Right cardiac atrium (tissue), 5 donors: Measurements from ENCODE around the gene RFK. TPM values are rescaled to one million over a fixed set of nuclear protein-coding genes. Genes with fewer than 3 reads are reported as not detected.
"Not testable (repeated sequence)": the region's sequence is repeated elsewhere in the genome, so short reads cannot be mapped to it uniquely, and the experiment has no call there.

Experiments used
- ATAC-seq, 2 donors: fragments of 200-7000 bp; cut with Tn5 transposase; one replicate each; pipeline versions ENCODE4 v1.8.0 to v1.9.1; 2020; ENCODE audit warnings: moderate library complexity in 2 of 2, mild to moderate bottlenecking in 1 of 2
- DNase-seq, 3 donors: peaks; one replicate each; pipeline ENCODE4 v3.0.0-alpha.2; 2020
- H3K27ac ChIP-seq: one replicate; pipeline ENCODE4 v1.5.1; 2013; ENCODE audit warnings: mild to moderate bottlenecking, low read length, control low read depth, moderate library complexity
- H3K27me3 ChIP-seq: one replicate; pipeline ENCODE4 v1.6.1; 2013; ENCODE audit not compliant: control insufficient read depth, insufficient read depth
- H3K4me1 ChIP-seq: one replicate; pipeline ENCODE4 v1.6.1; 2013; ENCODE audit warnings: low read length; ENCODE audit not compliant: control insufficient read depth, insufficient read depth
- H3K4me3 ChIP-seq: one replicate; pipeline ENCODE4 v1.5.1; 2013; ENCODE audit warnings: low read length, control low read depth
- H3K9me3 ChIP-seq: one replicate; pipeline ENCODE4 v1.6.1; 2013; ENCODE audit warnings: low read length; ENCODE audit not compliant: control insufficient read depth
- WGBS: extraction: QIAGEN DNeasy Blood & Tissue Kit; methylation state at CpG from one replicate; pipeline ENCODE4 v1.1.7; 2013; 5-methylcytosine and 5-hydroxymethylcytosine counted together
- intact Hi-C, 4 donors: fragments of 100-400 bp; cut with DNase I; formaldehyde crosslinking; loops; one replicate each; pipeline versions ENCODE4 v1.11.0 to v1.14.0; 2022 to 2023
- long read RNA-seq, 4 donors: library from polyadenylated mRNA; unstranded; transcript quantifications; one replicate each; pipeline ENCODE4 v2.0.0, GENCODE V29; 2020 to 2021
- polyA plus RNA-seq: library from polyadenylated mRNA; stranded (reverse); fragments of 200-250 nt; gene quantifications from one replicate; pipeline ENCODE4 v1.2.3, GENCODE V29; 2013
- total RNA-seq, 4 donors: library from RNA; stranded (reverse); fragmentation: NEBNext Ultra II Directional; extraction: Animal tissue kit (Norgen Biotek cat#: 25700); gene quantifications; one replicate each; pipeline ENCODE4 v1.2.1, GENCODE V29; 2021
- donor health status: healthy with polysubstance abuse.
- donor health status: DM: no; HTN: yes; CAD: no.
- donor health status: DM: no; HTN: no; CAD: no.
- donor health status: DM: no; HTN: yes; CAD: no; lungs with severe emphysema.
- donor health status: DM: yes; HTN: yes; CAD: no.

The RFK gene
- total RNA-seq: 10 to 100 TPM; 18.1 to 26.9 (median 24.6) TPM
- polyA plus RNA-seq: 16.5 TPM
- long read RNA-seq, donor 1, transcript RFK-201 (4 exons, 2,684 nt): major isoform, 121 of 128 reads
- long read RNA-seq, donor 1, partial matches to known transcripts: 1 of 128 reads
- long read RNA-seq, donor 1, other reads (novel, unspliced or antisense): 5 of 128 reads
- long read RNA-seq, donor 2, transcript RFK-201 (4 exons, 2,684 nt): major isoform, 38 of 38 reads
- long read RNA-seq, donor 2, partial matches to known transcripts: 0 of 38 reads
- long read RNA-seq, donor 2, other reads (novel, unspliced or antisense): 0 of 38 reads
- long read RNA-seq, donor 3, transcript RFK-201 (4 exons, 2,684 nt): major isoform, 188 of 202 reads
- long read RNA-seq, donor 3, partial matches to known transcripts: 12 of 202 reads
- long read RNA-seq, donor 3, other reads (novel, unspliced or antisense): 2 of 202 reads
- long read RNA-seq, donor 4, transcript RFK-201 (4 exons, 2,684 nt): major isoform, 44 of 44 reads
- long read RNA-seq, donor 4, partial matches to known transcripts: 0 of 44 reads
- long read RNA-seq, donor 4, other reads (novel, unspliced or antisense): 0 of 44 reads

GRCh38 chr9:76394195-76394959 is at the start of gene RFK:
Gene RFK (minus strand): TSS chr9:76394426. CDS start chr9:76394171, 255 bp downstream.
- Histone ChIP-seq H3K27ac (peak within 1 kb of the TSS; percentile 95), H3K9me3 (no peaks in the 10 kb centered on the region), H3K27me3 (no peaks in the 10 kb centered on the region), H3K4me3 (peak within 1 kb of the TSS; percentile 81), H3K4me1 (peaks cover 2% of the 10 kb centered on the region)
- intact Hi-C loops: no loop called here
- under 1% methylated on average over 81 of the region's 81 CpGs for WGBS
- DNase-seq (peak; percentile 95 to 97 (median 95)), ATAC-seq (peak; percentile 97 to 98)

GRCh38 chr9:76443887-76444286 is 49.7 kb upstream of the RFK start:
- H3K27ac ChIP-seq: no peak overlapping the region
- WGBS: 72% methylated on average over 3 of the region's 3 CpGs
- H3K4me1 ChIP-seq: no peaks in the 10 kb centered on the region
- no peaks in the 10 kb centered on the region for H3K9me3 ChIP-seq
- H3K4me3 ChIP-seq: no peak overlapping the region
- ATAC-seq (no peak), DNase-seq (no peak)
- H3K27me3 ChIP-seq: no peaks in the 10 kb centered on the region
- intact Hi-C loops: loop anchor here in 1 of 4 donors (10.0 kb wide), 1 partner anchor 261 kb away; no protein-coding TSS in a partner anchor

- Histone ChIP-seq H3K27ac (no peak overlapping the region), H3K27me3 (no peaks in the 10 kb centered on the region), H3K4me3 (no peak overlapping the region), H3K9me3 (no peaks in the 10 kb centered on the region), H3K4me1 (no peaks in the 10 kb centered on the region)
- 90% methylated on average over 10 of the region's 10 CpGs for WGBS
- no peak for DNase-seq
- no peak for ATAC-seq
- intact Hi-C loops: loop anchor here in 1 of 4 donors (10.0 kb wide), 1 partner anchor 263 kb away; no protein-coding TSS in a partner anchor
These were observed 47.5 kb upstream of the RFK start for GRCh38 chr9:76441551-76442322.

GRCh38 chr9:76438841-76439588 is 44.8 kb upstream of the RFK start:
- H3K27me3 ChIP-seq: no peaks in the 10 kb centered on the region
- WGBS: 89% methylated on average over 6 of the region's 6 CpGs
- H3K4me1 ChIP-seq: no peaks in the 10 kb centered on the region
- no peak overlapping the region for H3K4me3 ChIP-seq
- no peaks in the 10 kb centered on the region for H3K9me3 ChIP-seq
- ATAC-seq (no peak), DNase-seq (no peak)
- intact Hi-C loops: no loop called here
- no peak overlapping the region for H3K27ac ChIP-seq

- ATAC-seq, H3K4me1 ChIP-seq, H3K9me3 ChIP-seq, intact Hi-C loops, H3K4me3 ChIP-seq, H3K27ac ChIP-seq, DNase-seq, H3K27me3 ChIP-seq: not testable (repeated sequence)
- WGBS: 85% methylated on average over 9 of the region's 9 CpGs
These were observed 42.9 kb upstream of the RFK start for GRCh38 chr9:76437017-76437699.

GRCh38 chr9:76434897-76435296 is 40.7 kb upstream of the RFK start:
- H3K9me3 ChIP-seq, H3K27me3 ChIP-seq, DNase-seq, ATAC-seq, H3K4me1 ChIP-seq, H3K4me3 ChIP-seq, intact Hi-C loops, H3K27ac ChIP-seq: not testable (repeated sequence)
- WGBS: 86% methylated on average over 6 of the region's 6 CpGs

- DNase-seq (no peak), ATAC-seq (no peak)
- intact Hi-C loops: no loop called here
- Histone ChIP-seq H3K27ac (no peak overlapping the region), H3K4me1 (no peaks in the 10 kb centered on the region), H3K9me3 (no peaks in the 10 kb centered on the region), H3K27me3 (no peaks in the 10 kb centered on the region), H3K4me3 (no peak overlapping the region)
- 84% methylated on average over 3 of the region's 3 CpGs for WGBS
These were observed 39.6 kb upstream of the RFK start for GRCh38 chr9:76433836-76434235.

GRCh38 chr9:76433406-76433805 is 39.2 kb upstream of the RFK start:
- peak in 1 of 3 donors; percentile 40 for DNase-seq
- intact Hi-C loops: no loop called here
- WGBS: 87% methylated on average over 5 of the region's 5 CpGs

GRCh38 chr9:76431601-76432000 is 37.4 kb upstream of the RFK start:
- Histone ChIP-seq H3K27me3 (no peaks in the 10 kb centered on the region), H3K9me3 (no peaks in the 10 kb centered on the region), H3K27ac (no peak overlapping the region), H3K4me1 (no peaks in the 10 kb centered on the region), H3K4me3 (no peak overlapping the region)
- ATAC-seq: no peak
- DNase-seq: no peak
- 82% methylated on average over 8 of the region's 8 CpGs for WGBS
- intact Hi-C loops: no loop called here

More at GRCh38 chr9:76433406-76433805, 39.2 kb upstream of the RFK start:
- Histone ChIP-seq H3K27ac (no peak overlapping the region), H3K27me3 (no peaks in the 10 kb centered on the region), H3K4me3 (no peak overlapping the region), H3K9me3 (no peaks in the 10 kb centered on the region), H3K4me1 (no peaks in the 10 kb centered on the region)
- ATAC-seq: no peak
